Astrocyte (in vitro differentiated cells and primary cell): ENCODE measurements around the gene EXOC3. TPM values are rescaled to one million over a fixed set of nuclear protein-coding genes. Genes with fewer than 3 reads are reported as not detected.
A peak's percentile ranks its signal among the peaks of the same experiment; 100 is the strongest.

Experiments used
- DNase-seq: peaks from one replicate; pipeline ENCODE4 v3.0.0-alpha.2; 2010; ENCODE audit warnings: low read depth
- FAIRE-seq: peaks from 2 replicates; lab custom pipeline; 2011; peaks lifted over from hg19 to GRCh38; lab: Jason Lieb, UNC
- H2AFZ ChIP-seq: 2 replicates; pipeline ENCODE4 v1.6.0; 2012; ENCODE audit warnings: low read depth, low read length, inconsistent platforms
- H3K27ac ChIP-seq: 2 replicates; pipeline ENCODE4 v1.5.1; 2011; ENCODE audit warnings: low read depth, low read length, inconsistent platforms
- H3K27me3 ChIP-seq: 2 replicates; pipeline ENCODE4 v1.6.0; 2011; ENCODE audit warnings: low read length, inconsistent platforms; ENCODE audit not compliant: insufficient read depth
- H3K36me3 ChIP-seq: 2 replicates; pipeline ENCODE4 v1.5.1; 2011; ENCODE audit warnings: low read length, inconsistent platforms; ENCODE audit not compliant: insufficient read depth
- H3K4me1 ChIP-seq: 2 replicates; pipeline ENCODE4 v1.5.1; 2011; ENCODE audit warnings: low read length, inconsistent platforms; ENCODE audit not compliant: insufficient read depth
- H3K4me2 ChIP-seq: 2 replicates; pipeline ENCODE4 v1.6.0; 2012; ENCODE audit warnings: low read length, inconsistent platforms
- H3K4me3 ChIP-seq: 2 replicates; pipeline ENCODE4 v1.5.1; 2011; ENCODE audit warnings: low read depth, mild to moderate bottlenecking, low read length, inconsistent platforms; ENCODE audit not compliant: insufficient read depth
- H3K79me2 ChIP-seq: 2 replicates; pipeline ENCODE4 v1.6.0; 2012; ENCODE audit warnings: mild to moderate bottlenecking, low read length, inconsistent platforms; ENCODE audit not compliant: insufficient read depth
- H3K9ac ChIP-seq: 2 replicates; pipeline ENCODE4 v1.6.0; 2012; ENCODE audit warnings: mild to moderate bottlenecking, low read length, inconsistent platforms
- H3K9me3 ChIP-seq: 2 replicates; pipeline ENCODE4 v1.5.1; 2012; ENCODE audit warnings: low read depth, mild to moderate bottlenecking, low read length, inconsistent platforms; ENCODE audit not compliant: insufficient read depth
- H4K20me1 ChIP-seq: 2 replicates; pipeline ENCODE4 v1.6.0; 2012; ENCODE audit warnings: low read length, inconsistent platforms; ENCODE audit not compliant: insufficient read depth
- H3K27ac Mint-ChIP-seq: one replicate; pipeline ENCODE4 v1.8.0; 2021; ENCODE audit warnings: mild to moderate bottlenecking, mixed read lengths; ENCODE audit not compliant: unreplicated experiment
- H3K27me3 Mint-ChIP-seq: one replicate; pipeline ENCODE4 v1.8.0; 2021; ENCODE audit warnings: low read depth, mixed read lengths; ENCODE audit not compliant: unreplicated experiment
- H3K36me3 Mint-ChIP-seq: one replicate; pipeline ENCODE4 v1.8.0; 2021; ENCODE audit warnings: low read depth, mixed read lengths; ENCODE audit not compliant: unreplicated experiment
- H3K4me1 Mint-ChIP-seq: one replicate; pipeline ENCODE4 v1.8.0; 2021; ENCODE audit warnings: low read depth, mixed read lengths; ENCODE audit not compliant: unreplicated experiment
- H3K4me3 Mint-ChIP-seq: one replicate; pipeline ENCODE4 v1.8.0; 2021; ENCODE audit warnings: mild to moderate bottlenecking, moderate library complexity, mixed read lengths; ENCODE audit not compliant: unreplicated experiment
- H3K9me3 Mint-ChIP-seq: one replicate; pipeline ENCODE4 v1.8.0; 2021; ENCODE audit warnings: mild to moderate bottlenecking, mixed read lengths; ENCODE audit not compliant: unreplicated experiment
- CTCF ChIP-seq: IDR thresholded peaks from 2 replicates; pipeline ENCODE4 v1.5.1; 2011; ENCODE audit warnings: low read depth, mild to moderate bottlenecking, inconsistent platforms, low read length, moderate library complexity; ENCODE audit not compliant: insufficient read depth
- EZH2 ChIP-seq: IDR thresholded peaks from 2 replicates; pipeline ENCODE4 v1.6.1; 2012; ENCODE audit warnings: mild to moderate bottlenecking, low read length, inconsistent platforms; ENCODE audit not compliant: insufficient read depth
- total RNA-seq: library from RNA; stranded (reverse); gene quantifications from 2 replicates; pipeline ENCODE4 v1.2.1, GENCODE V29; 2021

The EXOC3 gene
- total RNA-seq, 1 donor from 2014 or later = 37.9 TPM

GRCh38 chr5:430214-430925 is 12.6 kb upstream of the EXOC3 start:
- H3K4me1 ChIP-seq = peaks cover 3% of the 10 kb centered on the region
- Mint-ChIP-seq H3K4me3 (no peak overlapping the region), H3K27me3 (peaks cover 3% of the 10 kb centered on the region), H3K4me1 (peaks cover 6% of the 10 kb centered on the region), H3K9me3 (no peaks in the 10 kb centered on the region), H3K27ac (no peak overlapping the region), H3K36me3 (peaks cover 14% of the 10 kb centered on the region)
- H4K20me1 ChIP-seq = no peaks in the 10 kb centered on the region
- no peaks in the 10 kb centered on the region for H3K79me2 ChIP-seq
- H2AFZ ChIP-seq = no peak overlapping the region
- H3K4me3 ChIP-seq = no peak overlapping the region
- TF ChIP-seq CTCF = no peak
- no peak for TF ChIP-seq EZH2
- H3K36me3 ChIP-seq = no peaks in the 10 kb centered on the region
- H3K9ac ChIP-seq = no peak overlapping the region
- no peak overlapping the region for H3K4me2 ChIP-seq
- no peak overlapping the region for H3K27ac ChIP-seq
- no peaks in the 10 kb centered on the region for H3K9me3 ChIP-seq
- DNase-seq = no peak
- no peak for FAIRE-seq
- no peaks in the 10 kb centered on the region for H3K27me3 ChIP-seq

- Histone ChIP-seq H3K4me1 (peaks cover 3% of the 10 kb centered on the region), H3K79me2 (no peaks in the 10 kb centered on the region), H3K27ac (no peak overlapping the region), H3K4me3 (no peak overlapping the region), H3K4me2 (no peak overlapping the region), H2AFZ (no peak overlapping the region), H3K9ac (no peak overlapping the region), H4K20me1 (no peaks in the 10 kb centered on the region), H3K9me3 (no peaks in the 10 kb centered on the region), H3K27me3 (no peaks in the 10 kb centered on the region), H3K36me3 (no peaks in the 10 kb centered on the region)
- no peak overlapping the region for H3K27ac Mint-ChIP-seq
- H3K36me3 Mint-ChIP-seq = peaks cover 14% of the 10 kb centered on the region
- TF ChIP-seq CTCF (peak; percentile 53), EZH2 (no peak)
- H3K27me3 Mint-ChIP-seq = peaks cover 5% of the 10 kb centered on the region
- no peaks in the 10 kb centered on the region for H3K9me3 Mint-ChIP-seq
- H3K4me3 Mint-ChIP-seq = no peak overlapping the region
- DNase-seq (no peak), FAIRE-seq (no peak)
- peaks cover 6% of the 10 kb centered on the region for H3K4me1 Mint-ChIP-seq
Observed at GRCh38 chr5:431001-431710, 11.8 kb upstream of the EXOC3 start.

GRCh38 chr5:431711-432050 is 11.3 kb upstream of the EXOC3 start:
- Histone ChIP-seq H4K20me1 (no peaks in the 10 kb centered on the region), H3K4me2 (no peak overlapping the region), H3K27ac (no peak overlapping the region), H3K36me3 (no peaks in the 10 kb centered on the region), H2AFZ (no peak overlapping the region), H3K4me1 (peaks cover 3% of the 10 kb centered on the region), H3K79me2 (no peaks in the 10 kb centered on the region), H3K9ac (no peak overlapping the region), H3K27me3 (no peaks in the 10 kb centered on the region), H3K9me3 (no peaks in the 10 kb centered on the region), H3K4me3 (no peak overlapping the region)
- H3K27ac Mint-ChIP-seq = peak overlapping the region; percentile 26
- DNase-seq (no peak), FAIRE-seq (no peak)
- H3K36me3 Mint-ChIP-seq = peaks cover 14% of the 10 kb centered on the region
- peaks cover 6% of the 10 kb centered on the region for H3K4me1 Mint-ChIP-seq
- TF ChIP-seq CTCF = no peak
- TF ChIP-seq EZH2 = no peak
- H3K4me3 Mint-ChIP-seq = no peak overlapping the region
- H3K9me3 Mint-ChIP-seq = no peaks in the 10 kb centered on the region
- peaks cover 5% of the 10 kb centered on the region for H3K27me3 Mint-ChIP-seq
